H1 (cell line): ENCODE measurements around the gene AP4B1. TPM values are rescaled to one million over a fixed set of nuclear protein-coding genes. Genes with fewer than 3 reads are reported as not detected.

Source experiments
- CTCF ChIA-PET: fragments of 300-600 bp; sonication (Branson Sonifier 250); formaldehyde crosslinking; loops from one replicate; lab custom pipeline; 2021; ENCODE audit not compliant: partially characterized antibody; lab: Charles Lee
- POLR2A ChIA-PET: fragments of 300-600 bp; sonication (Branson Sonifier 250); formaldehyde crosslinking; loops from one replicate; lab custom pipeline; 2021; ENCODE audit warnings: inconsistent platforms; ENCODE audit not compliant: partially characterized antibody; lab: Charles Lee
- DNase-seq, 2 experiments: peaks; one replicate each; pipeline versions ENCODE4 v3.0.0 to v3.0.0-alpha.2; 2010 to 2022; ENCODE audit warnings: low spot score in 2 of 2, low read depth in 1 of 2, mixed read lengths in 1 of 2
- FAIRE-seq: peaks from 2 replicates; lab custom pipeline; 2011; peaks lifted over from hg19 to GRCh38; lab: Jason Lieb, UNC
- H2AFZ ChIP-seq: 2 replicates; pipeline ENCODE4 v1.8.1; 2012; ENCODE audit warnings: low read length, inconsistent platforms
- H2AK5ac ChIP-seq: 2 replicates; pipeline ENCODE4 v1.6.1; 2013; ENCODE audit warnings: low read depth, low read length
- H2BK120ac ChIP-seq: replicated peaks from 2 replicates; pipeline ENCODE3; 2013; ENCODE audit warnings: low read depth, low read length, inconsistent platforms
- H2BK12ac ChIP-seq: 2 replicates; pipeline ENCODE4 v1.6.1; 2013; ENCODE audit warnings: low read depth, low read length
- H2BK15ac ChIP-seq: 2 replicates; pipeline ENCODE4 v1.6.1; 2013; ENCODE audit warnings: low read length
- H2BK20ac ChIP-seq: 2 replicates; pipeline ENCODE4 v1.6.1; 2013; ENCODE audit warnings: low read length
- H2BK5ac ChIP-seq: 2 replicates; pipeline ENCODE4 v1.6.1; 2013; ENCODE audit warnings: low read depth, low read length
- H3K14ac ChIP-seq: 2 replicates; pipeline ENCODE4 v1.6.1; 2013; ENCODE audit warnings: inconsistent platforms; ENCODE audit not compliant: insufficient read length
- H3K18ac ChIP-seq: 2 replicates; pipeline ENCODE4 v1.6.1; 2013; ENCODE audit warnings: low read length; ENCODE audit errors: extremely low read depth
- H3K23ac ChIP-seq: 2 replicates; pipeline ENCODE4 v1.6.1; 2013; ENCODE audit warnings: inconsistent platforms; ENCODE audit not compliant: insufficient read length
- H3K23me2 ChIP-seq: 2 replicates; pipeline ENCODE4 v1.6.1; 2013; ENCODE audit warnings: low read depth, low read length
- H3K27ac ChIP-seq: 2 replicates; pipeline ENCODE4 v1.6.1; 2011; ENCODE audit warnings: low read depth, low read length, inconsistent platforms
- H3K27me3 ChIP-seq, 4 experiments: replicated peaks in 1 of 4; 1 replicate in 1 of 4; 2 replicates in 3 of 4; pipeline versions ENCODE4 v1.6.1 to v1.8.1; 2011 to 2013; ENCODE audit warnings: low read length in 3 of 4, mild to moderate bottlenecking in 3 of 4, inconsistent platforms in 2 of 4, mixed read lengths in 2 of 4, moderate library complexity in 1 of 4; ENCODE audit not compliant: control insufficient read depth in 3 of 4, insufficient read depth in 3 of 4; ENCODE audit errors: extremely low read depth in 1 of 4
- H3K36me3 ChIP-seq, 4 experiments: 2 replicates each; pipeline versions ENCODE4 v1.6.1 to v1.8.1; 2011 to 2013; ENCODE audit warnings: mild to moderate bottlenecking in 4 of 4, low read length in 3 of 4, moderate library complexity in 2 of 4, control low read depth in 1 of 4, inconsistent platforms in 1 of 4; ENCODE audit not compliant: insufficient read depth in 4 of 4, control insufficient read depth in 2 of 4
- H3K4ac ChIP-seq: replicated peaks from 2 replicates; pipeline ENCODE3; 2013; ENCODE audit warnings: low read length, low read depth, mixed read lengths, inconsistent platforms; ENCODE audit not compliant: insufficient read length
- H3K4me1 ChIP-seq, 4 experiments: replicated peaks in 1 of 4; 1 replicate in 1 of 4; 2 replicates in 3 of 4; pipeline versions ENCODE4 v1.6.1 to v1.8.1; 2011 to 2013; ENCODE audit warnings: low read length in 3 of 4, inconsistent platforms in 2 of 4, mixed read lengths in 1 of 4; ENCODE audit not compliant: insufficient read depth in 4 of 4, control insufficient read depth in 3 of 4
- H3K4me2 ChIP-seq, 2 experiments: 2 replicates each; pipeline versions ENCODE4 v1.6.1 to v1.8.1; 2011 to 2013; ENCODE audit warnings: low read depth in 2 of 2, low read length in 2 of 2, control low read depth in 1 of 2, inconsistent platforms in 1 of 2, mild to moderate bottlenecking in 1 of 2; ENCODE audit not compliant: insufficient read depth in 1 of 2
- H3K4me3 ChIP-seq, 4 experiments: fragments of 200-600, 300-600 bp in 1 of 4; sonication (generic), shearing (Covaris generic), sonication (Bioruptor Twin) in 1 of 4; 2 replicates each; pipeline versions ENCODE4 v1.5.1 to v1.8.1; 2011 to 2016; ENCODE audit warnings: low read length in 4 of 4, low read depth in 3 of 4, control low read depth in 2 of 4, inconsistent platforms in 2 of 4, mild to moderate bottlenecking in 2 of 4, mixed read lengths in 1 of 4, moderate library complexity in 1 of 4; ENCODE audit not compliant: insufficient read depth in 2 of 4; ENCODE audit errors: extremely low read depth in 1 of 4
- H3K56ac ChIP-seq: replicated peaks from 2 replicates; pipeline ENCODE3; 2013; ENCODE audit warnings: low read depth, mild to moderate bottlenecking, mixed read lengths, low read length, inconsistent platforms; ENCODE audit not compliant: insufficient read length
- H3K79me1 ChIP-seq: 2 replicates; pipeline ENCODE4 v1.6.1; 2013; ENCODE audit warnings: low read depth, low read length, control low read depth
- H3K79me2 ChIP-seq, 2 experiments: 2 replicates each; pipeline versions ENCODE4 v1.6.1 to v1.8.1; 2012 to 2013; ENCODE audit warnings: low read length in 2 of 2, mild to moderate bottlenecking in 2 of 2, inconsistent platforms in 1 of 2; ENCODE audit not compliant: insufficient read depth in 2 of 2, control insufficient read depth in 1 of 2
- H3K9ac ChIP-seq, 4 experiments: replicated peaks in 1 of 4; 1 replicate in 1 of 4; 2 replicates in 3 of 4; pipeline versions ENCODE4 v1.6.1 to v1.8.1; 2011 to 2013; ENCODE audit warnings: low read depth in 3 of 4, low read length in 3 of 4, control low read depth in 2 of 4, mild to moderate bottlenecking in 2 of 4, moderate library complexity in 2 of 4, inconsistent platforms in 1 of 4; ENCODE audit errors: extremely low read depth in 1 of 4
- H3K9me3 ChIP-seq, 2 experiments: 2 replicates each; pipeline versions ENCODE4 v1.6.1 to v1.8.1; 2012 to 2013; ENCODE audit warnings: mild to moderate bottlenecking in 2 of 2, moderate library complexity in 2 of 2, control low read depth in 1 of 2, inconsistent platforms in 1 of 2, low read depth in 1 of 2, low read length in 1 of 2, mixed read lengths in 1 of 2; ENCODE audit not compliant: insufficient read depth in 2 of 2
- H4K20me1 ChIP-seq, 2 experiments: replicated peaks in 1 of 2; 2 replicates each; pipeline versions ENCODE3 to v1.8.1; 2011 to 2013; ENCODE audit warnings: inconsistent platforms in 2 of 2, low read length in 2 of 2, mild to moderate bottlenecking in 1 of 2; ENCODE audit not compliant: insufficient read depth in 2 of 2, control insufficient read depth in 1 of 2
- H4K5ac ChIP-seq: 2 replicates; pipeline ENCODE4 v1.6.1; 2013; ENCODE audit warnings: low read length, low read depth, mixed read lengths, inconsistent platforms; ENCODE audit not compliant: insufficient read length
- H4K8ac ChIP-seq: 2 replicates; pipeline ENCODE4 v1.8.0; 2013; ENCODE audit warnings: mild to moderate bottlenecking, moderate library complexity, low read length, inconsistent platforms; ENCODE audit not compliant: insufficient read depth; ENCODE audit errors: extremely low read depth
- H4K91ac ChIP-seq: replicated peaks from 2 replicates; pipeline ENCODE3; 2013; ENCODE audit warnings: low read length, mixed read lengths, inconsistent platforms; ENCODE audit not compliant: insufficient read length
- BACH1 ChIP-seq: IDR thresholded peaks from 2 replicates; pipeline ENCODE4 v1.6.1; 2012; ENCODE audit warnings: low read length, improper control_type of control experiment
- BCL11A ChIP-seq, 2 experiments: IDR thresholded peaks; one replicate each; pipeline ENCODE4 v1.6.1; 2011; ENCODE audit warnings: low read depth in 2 of 2, low read length in 2 of 2, mild to moderate bottlenecking in 2 of 2
- CBX5 ChIP-seq: fragments of 300-800, 300-1000 bp; sonication (generic); IDR thresholded peaks from 2 replicates; pipeline ENCODE4 v1.7.1; 2016; ENCODE audit warnings: antibody characterized with exemption, low read length, low read depth
- CREB1 ChIP-seq: IDR thresholded peaks from 2 replicates; pipeline ENCODE4 v1.6.1; 2012; ENCODE audit warnings: inconsistent platforms
- EGR1 ChIP-seq: IDR thresholded peaks from 2 replicates; pipeline ENCODE4 v1.6.1; 2011; ENCODE audit warnings: low read depth, low read length, borderline replicate concordance
- EP300 ChIP-seq, 2 experiments: IDR thresholded peaks; 1 replicate in 1 of 2; 2 replicates in 1 of 2; pipeline ENCODE4 v1.6.1; 2011 to 2012; ENCODE audit warnings: low read depth in 2 of 2, low read length in 2 of 2, mild to moderate bottlenecking in 2 of 2, borderline replicate concordance in 1 of 2, inconsistent platforms in 1 of 2, moderate library complexity in 1 of 2
- EZH2 ChIP-seq: fragments of 200-600 bp; sonication (generic); IDR thresholded peaks from 2 replicates; pipeline ENCODE4 v1.7.1; 2012; ENCODE audit warnings: low read depth, mild to moderate bottlenecking, moderate library complexity, low read length, inconsistent platforms; ENCODE audit not compliant: severe bottlenecking
- GABPA ChIP-seq: IDR thresholded peaks from 2 replicates; pipeline ENCODE4 v1.6.1; 2011; ENCODE audit warnings: mild to moderate bottlenecking, low read length, moderate library complexity, borderline replicate concordance; ENCODE audit not compliant: insufficient read depth
- HDAC6 ChIP-seq: IDR thresholded peaks from one replicate; pipeline ENCODE4 v1.7.1; 2012; ENCODE audit warnings: low read depth, mild to moderate bottlenecking, inconsistent platforms, low read length, moderate library complexity
- JUN ChIP-seq: IDR thresholded peaks from 2 replicates; pipeline ENCODE4 v1.6.1; 2011; ENCODE audit warnings: low read depth, mild to moderate bottlenecking, improper control_type of control experiment, low read length
- NANOG ChIP-seq: IDR thresholded peaks from 2 replicates; pipeline ENCODE4 v1.6.1; 2011; ENCODE audit warnings: low read length, low read depth, mild to moderate bottlenecking, inconsistent platforms; ENCODE audit not compliant: insufficient read depth, poor library complexity, severe bottlenecking
- RFX5 ChIP-seq: IDR thresholded peaks from 2 replicates; pipeline ENCODE4 v1.6.1; 2011; ENCODE audit warnings: low read depth, low read length, improper control_type of control experiment, borderline replicate concordance
- SIN3A ChIP-seq, 2 experiments: IDR thresholded peaks in 1 of 2; conservative IDR thresholded peaks in 1 of 2; 2 replicates each; pipeline ENCODE4 v1.6.1; 2011 to 2012; ENCODE audit warnings: low read length in 2 of 2, improper control_type of control experiment in 1 of 2, low read depth in 1 of 2, mild to moderate bottlenecking in 1 of 2
- SIX5 ChIP-seq: IDR thresholded peaks from 2 replicates; pipeline ENCODE4 v1.6.1; 2011; ENCODE audit warnings: mild to moderate bottlenecking, low read depth, low read length
- SP2 ChIP-seq: IDR thresholded peaks from 2 replicates; pipeline ENCODE4 v1.6.1; 2012; ENCODE audit warnings: mild to moderate bottlenecking, low read length, inconsistent platforms
- TAF7 ChIP-seq: optimal IDR thresholded peaks from 2 replicates; pipeline ENCODE3; 2011; ENCODE audit warnings: low read depth, mild to moderate bottlenecking, inconsistent platforms, low read length, moderate library complexity, borderline replicate concordance
- polyA plus RNA-seq, 7 experiments: library from polyadenylated mRNA; depleted of rRNA in 3 of 7; stranded (reverse) in 5 of 7; unstranded in 2 of 7; fragments of >200 nt in 5 of 7; fragments of 200-250 nt in 2 of 7; gene quantifications; 1 replicate in 5 of 7; 2 replicates in 1 of 7; 4 replicates in 1 of 7; pipeline versions ENCODE4 v1.2.1 to v1.2.3, GENCODE V29; 2011 to 2013; ENCODE audit warnings: missing spikeins in 2 of 7, mixed read lengths in 2 of 7
- total RNA-seq: library from RNA; stranded (reverse); fragmentation: NEBNext Ultra II Directional; extraction: Animal tissue kit (Norgen Biotek cat#: 25700); gene quantifications from 2 replicates; pipeline ENCODE4 v1.2.1, GENCODE V29; 2021

AP4B1 gene
- total and polyA plus RNA-seq, 2 of the 8 experiments (the other 6 are each of a cell fraction or from before 2014, with no cell fraction given) = 8.9 to 9.0 TPM

DNA sequence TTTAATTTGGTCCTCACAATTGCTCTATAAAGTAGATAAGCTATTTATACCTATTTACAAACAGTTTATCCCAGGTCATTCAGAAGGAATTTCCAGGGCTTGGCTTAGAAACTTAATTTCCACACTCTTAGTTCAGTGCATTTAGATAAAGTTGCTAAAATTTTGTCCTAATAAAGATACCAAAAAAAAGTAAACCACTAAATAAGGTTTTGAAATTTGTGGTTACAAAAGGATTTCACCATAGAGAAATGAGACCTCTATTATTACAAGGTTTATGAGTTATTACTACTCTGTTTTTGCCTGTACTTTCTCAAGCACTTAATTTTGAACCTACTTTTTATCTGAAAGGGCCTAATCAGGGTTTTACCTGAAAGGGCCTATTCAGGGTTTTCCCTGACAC, 55.5 kb downstream of the AP4B1 start:
- Histone ChIP-seq H3K9me3 (peaks cover 0 to 3% of the 10 kb centered on the region in 2 experiments; a peak in 1 of 4 replicates), H3K4me2 (no peak overlapping the region), H3K27me3 (no peaks in the 10 kb centered on the region), H3K79me2 (no peaks in the 10 kb centered on the region), H3K18ac (no peak overlapping the region), H3K9ac (no peak overlapping the region), H2BK20ac (no peak overlapping the region), H2AFZ (no peak overlapping the region), H3K4ac (no peak overlapping the region), H3K23me2 (no peaks in the 10 kb centered on the region), H2BK5ac (no peak overlapping the region), H3K14ac (no peak overlapping the region), H3K27ac (no peak overlapping the region), H2BK15ac (no peak overlapping the region), H4K8ac (no peak overlapping the region), H2AK5ac (no peak overlapping the region), H2BK12ac (no peak overlapping the region), H3K56ac (no peak overlapping the region), H4K5ac (no peak overlapping the region), H3K4me3 (no peak overlapping the region), H3K36me3 (no peaks in the 10 kb centered on the region), H3K79me1 (no peaks in the 10 kb centered on the region), H4K91ac (no peak overlapping the region), H4K20me1 (no peaks in the 10 kb centered on the region), H3K4me1 (no peaks in the 10 kb centered on the region), H3K23ac (no peak overlapping the region), H2BK120ac (no peak overlapping the region)
- ChIA-PET CTCF (interaction anchor here (0.9 kb wide), 1 partner anchor 12 kb away, joined by 3 read pairs; no protein-coding TSS in a partner anchor), POLR2A (no interaction called here)
- DNase-seq = no peak
- FAIRE-seq = no peak
- TF ChIP-seq RFX5 (no peak), CBX5 (no peak), TAF7 (no peak), EZH2 (no peak), SIX5 (no peak), BACH1 (no peak), BCL11A (IDR thresholded peaks at IDR 0.05; ENCODE audit: low read depth in 2 of 2, low read length in 2 of 2) (no peak), HDAC6 (no peak), SIN3A (conservative IDR thresholded peaks at IDR 0.05 in 1 of 2, IDR thresholded peaks at IDR 0.05 in 1 of 2; ENCODE audit: low read depth in 1 of 2, low read length in 2 of 2) (no peak), GABPA (no peak), EGR1 (no peak), CREB1 (no peak), JUN (no peak), NANOG (no peak), EP300 (IDR thresholded peaks at IDR 0.05; ENCODE audit: borderline replicate concordance in 1 of 2, low read depth in 2 of 2, low read length in 2 of 2) (no peak), SP2 (no peak)
